DOHH2 (cell line): ENCODE measurements around the gene TGFB2.

Source experiments
- CTCF ChIP-seq: fragments of 200-600 bp; sonication (generic); IDR thresholded peaks from one replicate; pipeline ENCODE4 v1.5.1; 2014; ENCODE audit warnings: antibody characterized with exemption, mild to moderate bottlenecking, low read depth, low read length; ENCODE audit not compliant: poor library complexity, severe bottlenecking
- EZH2phosphoT487 ChIP-seq: fragments of 200-600 bp; sonication (generic); IDR thresholded peaks from 2 replicates; pipeline ENCODE4 v1.6.1; 2017; ENCODE audit warnings: borderline replicate concordance, mild to moderate bottlenecking, antibody characterized with exemption, low read length, moderate library complexity, mixed read lengths

- no peak for TF ChIP-seq CTCF
- TF ChIP-seq EZH2phosphoT487: no peak
Observed at GRCh38 chr1:218414060-218414728, 69.1 kb downstream of the TGFB2 start.
